Inflammatory macrophage treated with lipopolysaccharide for 4 hours (primary cell): ENCODE results near the gene ETV3.

Experiments used
- DNase-seq: peaks from one replicate; pipeline ENCODE4 v3.0.0-alpha.2; 2020

The ETV3 gene

GRCh38 chr1:157090196-157090647 lies 48.0 kb downstream of the ETV3 start:
- DNase-seq: peak; percentile 85

- DNase-seq: no peak
Measured at GRCh38 chr1:157089789-157090188, 48.4 kb downstream of the ETV3 start.

GRCh38 chr1:157088607-157089006 lies 49.6 kb downstream of the ETV3 start:
- DNase-seq: no peak

- no peak for DNase-seq
Measured at GRCh38 chr1:157087030-157087429, 51.2 kb downstream of the ETV3 start.

- no peak for DNase-seq
Measured at GRCh38 chr1:157086299-157086698, 51.9 kb downstream of the ETV3 start.

- peak; percentile 84 for DNase-seq
Measured at GRCh38 chr1:157085421-157085820, 52.8 kb downstream of the ETV3 start.

- DNase-seq: no peak
Measured at GRCh38 chr1:157084720-157085119, 53.5 kb downstream of the ETV3 start.

GRCh38 chr1:157081707-157082106 lies 56.5 kb downstream of the ETV3 start:
- no peak for DNase-seq

GRCh38 chr1:157080714-157081113 lies 57.5 kb downstream of the ETV3 start:
- no peak for DNase-seq

- no peak for DNase-seq
Measured at GRCh38 chr1:157077394-157077793, 60.8 kb downstream of the ETV3 start.

- DNase-seq: peak; percentile 74
Measured at GRCh38 chr1:157073944-157074685, 64.1 kb downstream of the ETV3 start.
